DMS53 treated with DMSO at 0.1 percent for 48 hours (cell line): ENCODE data around the gene RAB26.

ENCODE experiments used
- DNase-seq: peaks from one replicate; lab custom pipeline; 2025; ENCODE audit not compliant: unreplicated experiment; lab: John Stamatoyannopoulos, UW

The RAB26 gene

DNA sequence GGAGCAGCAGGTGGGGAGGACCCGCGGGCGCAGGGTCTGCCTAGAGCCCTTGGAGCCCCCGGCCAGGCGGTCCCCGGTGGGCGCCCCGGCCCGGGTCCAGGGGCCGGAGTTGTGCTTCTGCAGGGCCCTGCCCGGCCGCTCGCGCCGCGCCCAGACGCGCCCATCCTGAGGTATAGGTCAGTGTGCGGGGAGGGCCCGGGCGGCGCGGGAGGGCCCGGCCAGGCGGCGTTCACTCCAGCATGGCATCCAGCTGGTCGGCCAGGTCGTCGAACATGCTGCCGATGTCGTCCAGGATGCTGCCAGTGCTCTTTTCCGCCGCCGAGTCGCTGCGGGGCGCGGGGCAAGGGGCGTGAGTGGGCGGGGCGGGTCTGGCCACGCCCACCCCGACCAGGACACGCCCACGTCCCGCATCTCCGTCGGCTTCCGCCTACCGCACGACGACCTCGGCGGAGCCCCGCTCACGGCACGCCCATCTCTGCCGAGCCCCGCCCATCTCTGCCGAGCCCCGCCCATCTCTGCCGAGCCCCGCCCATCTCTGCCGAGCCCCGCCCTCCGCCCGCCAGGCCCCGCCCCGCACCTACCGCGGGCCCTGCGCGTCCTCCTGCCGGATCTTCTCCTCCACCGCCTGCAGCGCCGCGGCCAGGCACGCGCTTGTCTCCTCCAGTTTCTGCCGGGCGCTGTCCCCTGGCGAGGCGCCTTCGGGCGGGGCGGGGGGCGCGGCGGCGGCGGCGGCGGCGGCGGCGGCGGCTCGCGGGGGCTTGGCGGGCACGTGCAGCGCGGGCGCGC lies 30.1 kb downstream of the RAB26 start:
- no peak for DNase-seq

- DNase-seq = no peak
Measured at GRCh38 chr16:2179107-2179501, 30.7 kb downstream of the RAB26 start.

DNA sequence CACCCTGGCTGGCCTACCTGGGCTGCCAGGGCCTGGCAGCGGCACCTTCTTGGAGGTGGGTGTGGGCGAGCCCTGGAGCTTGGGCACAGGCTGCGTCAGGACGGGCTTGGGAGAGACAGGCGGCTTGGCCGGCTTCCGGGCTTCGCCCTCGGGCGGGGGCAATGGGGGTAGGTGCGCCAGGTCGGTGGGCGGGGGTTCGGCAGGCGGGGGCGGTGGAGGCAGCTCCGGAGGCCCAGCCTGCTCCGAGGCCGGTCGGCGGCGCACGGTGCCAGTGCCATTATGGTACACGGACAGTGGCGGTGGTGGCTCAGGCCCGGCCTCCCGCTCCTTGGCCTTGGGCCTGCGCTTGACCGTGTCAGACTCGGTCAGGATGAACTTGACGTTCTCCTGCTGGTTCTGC lies 31.2 kb downstream of the RAB26 start:
- DNase-seq = no peak

DNA sequence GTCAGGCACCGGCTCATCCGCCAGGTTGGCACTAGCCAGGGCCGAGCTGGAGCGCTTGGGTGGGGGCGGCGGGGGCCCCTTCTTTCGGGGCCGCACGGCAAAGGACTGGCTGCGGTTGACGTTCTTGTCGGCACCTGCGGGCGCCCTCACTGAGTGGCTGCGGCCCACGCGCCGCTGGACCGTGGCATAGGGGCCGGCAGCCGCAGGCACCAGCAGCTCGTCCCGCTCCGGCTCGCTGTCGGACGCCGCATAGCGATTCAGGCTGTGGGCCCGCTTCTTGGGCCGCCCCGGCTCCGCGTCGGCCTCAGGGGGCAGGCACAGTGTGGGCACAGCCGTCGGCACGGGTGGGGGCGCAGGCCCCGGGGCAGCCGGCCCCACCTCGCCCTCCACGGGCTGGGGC lies 32.0 kb downstream of the RAB26 start:
- no peak for DNase-seq

DNA sequence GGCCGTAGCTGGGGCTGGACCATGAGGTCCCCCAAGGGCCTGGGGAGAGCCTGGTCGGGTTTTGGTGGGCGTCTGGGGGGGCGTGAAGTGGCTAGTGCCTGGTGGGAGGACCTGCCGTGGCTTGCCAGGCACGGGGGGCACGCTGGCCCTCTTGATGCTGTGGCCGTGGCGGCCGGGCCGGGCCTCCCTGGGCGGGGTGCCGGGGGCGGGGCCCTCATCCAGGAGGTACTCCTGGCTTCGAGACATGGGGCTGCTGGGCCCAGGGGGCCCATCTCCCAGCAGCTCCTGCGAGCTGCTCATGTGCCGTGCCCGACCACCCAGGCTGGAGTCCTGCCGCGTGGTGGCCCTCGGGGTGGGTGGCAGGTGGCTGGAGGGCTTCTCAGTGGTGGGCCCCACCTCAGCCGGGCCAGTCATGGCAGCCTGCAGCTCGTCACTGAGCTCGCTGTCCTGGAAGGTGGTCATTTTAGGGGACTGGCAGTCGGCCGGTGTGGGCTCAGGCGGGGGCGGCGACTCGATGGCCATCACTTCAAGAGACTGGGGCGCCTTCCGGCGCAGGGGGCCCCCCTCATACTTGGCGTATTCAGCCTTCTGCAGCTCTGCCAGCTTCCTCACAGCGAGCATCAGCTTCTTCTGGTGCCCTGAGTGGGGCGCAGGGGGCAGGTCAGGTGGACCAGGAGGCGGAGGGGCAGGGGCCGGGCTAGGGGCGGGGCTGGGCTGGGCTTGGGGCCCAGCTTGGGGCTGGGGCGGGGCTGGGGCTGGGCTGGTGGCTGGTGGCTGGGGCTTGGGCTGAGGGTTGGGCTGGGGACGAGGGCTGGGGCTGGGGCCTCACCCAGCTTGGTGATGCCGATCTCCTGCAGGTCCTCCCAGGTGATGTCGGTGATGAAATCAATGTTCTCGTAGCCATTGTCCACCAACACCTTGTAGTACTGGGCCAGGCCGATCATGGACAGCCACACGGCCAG lies 32.8 kb downstream of the RAB26 start:
- DNase-seq = no peak

- DNase-seq = no peak
Measured at GRCh38 chr16:2181952-2182351, 33.5 kb downstream of the RAB26 start.

DNA sequence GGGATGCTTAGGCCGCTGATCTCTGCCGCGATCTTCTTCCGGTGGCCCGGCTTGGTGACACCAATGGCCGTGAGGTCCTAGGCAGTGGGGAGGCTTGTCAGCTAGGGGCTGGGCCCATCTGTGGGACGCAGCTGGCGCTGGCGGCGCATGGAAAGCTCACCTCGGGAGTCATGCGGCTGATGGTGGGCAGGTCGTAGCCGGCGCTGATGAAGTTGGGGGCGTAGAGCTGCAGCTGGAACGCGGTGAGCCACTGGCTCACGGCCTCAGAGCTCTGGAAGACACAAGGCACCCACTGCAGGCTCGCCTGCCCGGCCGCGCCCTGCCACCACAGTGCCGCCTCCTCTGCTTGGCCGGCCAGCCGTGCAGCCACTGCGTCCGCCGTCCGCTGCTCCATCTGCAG lies 35.2 kb downstream of the RAB26 start:
- DNase-seq = no peak

DNA sequence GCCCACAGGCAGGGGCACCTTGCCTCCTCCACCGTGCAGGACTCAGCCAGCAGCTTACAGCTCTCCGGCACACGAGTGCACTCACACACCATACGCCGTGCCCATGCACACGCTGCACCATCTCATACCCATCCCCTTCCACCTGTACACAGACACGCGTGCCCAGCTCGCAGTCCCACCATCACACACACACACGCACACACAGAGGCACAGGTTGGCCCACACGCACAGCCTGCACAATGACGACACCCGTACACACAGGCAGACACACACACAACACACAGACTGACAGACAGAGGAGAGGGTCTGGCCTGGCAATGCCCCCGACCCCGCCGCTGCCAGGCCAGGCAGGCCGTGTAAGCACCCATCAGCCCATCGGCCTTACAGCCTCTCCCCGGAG lies 35.9 kb downstream of the RAB26 start:
- DNase-seq = no peak

GRCh38 chr16:2184962-2185361 lies 36.5 kb downstream of the RAB26 start:
- DNase-seq = no peak

- DNase-seq = no peak
Measured at GRCh38 chr16:2186064-2186463, 37.6 kb downstream of the RAB26 start.

DNA sequence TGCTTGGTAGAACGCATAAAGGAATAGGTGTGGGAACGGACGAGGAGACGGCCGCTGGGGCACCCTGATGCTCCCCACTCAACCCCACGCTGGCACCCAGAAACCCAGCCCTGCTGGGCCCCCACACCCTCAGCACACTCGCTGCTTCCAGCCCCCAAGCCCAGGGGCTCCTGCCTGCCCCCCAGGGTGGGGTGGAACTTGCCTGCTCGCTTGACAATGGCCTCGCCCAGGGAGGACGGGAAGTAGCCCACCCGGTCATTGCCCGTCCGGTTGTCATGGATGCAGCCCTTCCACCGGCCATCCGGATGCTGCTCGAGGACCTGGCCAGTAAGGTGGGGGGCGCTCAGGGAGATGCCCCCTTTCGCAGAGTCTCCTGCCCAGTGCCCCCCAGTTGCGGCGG lies 38.1 kb downstream of the RAB26 start:
- DNase-seq = no peak

DNA sequence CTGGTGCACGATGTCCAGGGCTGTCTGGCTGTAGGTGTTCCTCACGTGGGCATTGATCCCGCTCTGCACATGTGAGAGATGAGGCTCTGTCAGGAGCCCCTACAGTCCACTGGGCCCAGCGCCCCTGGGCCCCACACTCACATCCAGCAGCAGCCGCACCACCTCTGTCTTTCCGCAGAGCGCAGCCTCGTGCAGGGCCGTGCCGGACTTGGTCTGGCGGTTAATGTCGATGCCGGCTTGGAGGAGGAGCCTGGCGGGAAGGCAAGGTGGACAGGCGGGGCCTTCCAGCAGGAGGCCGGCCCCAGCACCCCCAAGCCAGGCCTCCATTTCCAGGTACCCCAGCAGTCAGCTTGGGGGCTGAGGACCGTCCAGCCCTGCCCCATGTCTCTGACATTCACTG lies 38.8 kb downstream of the RAB26 start:
- DNase-seq = no peak

DNA sequence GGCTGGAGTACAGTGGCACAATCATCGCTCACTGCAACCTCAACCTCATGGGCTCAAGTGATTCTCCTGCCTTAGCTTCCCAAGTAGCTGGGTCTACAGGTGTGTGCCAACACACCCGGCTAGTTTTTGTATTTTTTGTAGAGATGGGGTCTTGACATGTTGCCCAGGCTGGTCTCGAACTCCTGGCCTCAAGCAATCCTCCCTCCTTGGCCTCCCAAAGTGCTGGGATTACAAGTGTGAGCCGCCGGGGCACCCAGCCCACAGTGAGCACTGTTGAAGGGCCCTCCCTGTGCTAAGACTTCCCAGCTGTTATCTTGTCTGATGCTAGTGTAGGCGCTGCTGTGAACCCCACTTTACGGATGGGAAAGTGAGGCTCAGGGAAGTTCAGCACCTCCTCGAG lies 40.0 kb downstream of the RAB26 start:
- DNase-seq = no peak

- no peak for DNase-seq
Measured at GRCh38 chr16:2189252-2189893, 40.9 kb downstream of the RAB26 start.

DNA sequence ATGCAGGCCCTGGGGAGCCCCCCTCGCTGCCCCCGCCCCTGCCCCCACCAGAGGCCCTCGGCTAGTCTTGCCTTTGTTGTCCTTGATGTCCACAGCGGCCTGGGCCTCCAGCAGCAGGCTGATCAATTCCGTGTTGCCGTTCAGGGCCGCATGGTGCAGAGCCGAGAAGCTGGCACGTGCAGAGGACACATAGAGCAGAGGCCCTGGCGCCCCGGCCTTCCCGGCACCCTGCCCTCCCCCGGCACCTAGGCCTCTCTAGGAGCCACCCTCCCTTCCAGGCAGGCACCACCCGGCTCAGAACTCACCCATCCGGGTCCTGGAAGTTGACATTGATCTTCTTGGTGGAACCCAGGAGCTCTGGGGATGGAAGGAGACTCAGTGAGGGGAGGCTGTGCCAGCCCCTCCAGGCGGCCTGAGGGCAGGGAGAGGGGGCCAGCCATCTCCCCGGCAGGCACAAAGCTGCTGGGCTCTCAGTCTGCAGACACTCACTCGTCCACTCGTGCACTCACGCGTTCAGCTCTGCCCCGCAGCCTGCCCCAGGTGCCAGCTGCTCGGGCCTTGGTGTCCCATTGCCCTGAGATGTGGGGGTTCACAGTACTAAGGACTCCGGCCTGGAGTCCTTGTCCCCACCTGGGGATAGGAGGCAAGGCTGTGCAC lies 41.7 kb downstream of the RAB26 start:
- DNase-seq = no peak

DNA sequence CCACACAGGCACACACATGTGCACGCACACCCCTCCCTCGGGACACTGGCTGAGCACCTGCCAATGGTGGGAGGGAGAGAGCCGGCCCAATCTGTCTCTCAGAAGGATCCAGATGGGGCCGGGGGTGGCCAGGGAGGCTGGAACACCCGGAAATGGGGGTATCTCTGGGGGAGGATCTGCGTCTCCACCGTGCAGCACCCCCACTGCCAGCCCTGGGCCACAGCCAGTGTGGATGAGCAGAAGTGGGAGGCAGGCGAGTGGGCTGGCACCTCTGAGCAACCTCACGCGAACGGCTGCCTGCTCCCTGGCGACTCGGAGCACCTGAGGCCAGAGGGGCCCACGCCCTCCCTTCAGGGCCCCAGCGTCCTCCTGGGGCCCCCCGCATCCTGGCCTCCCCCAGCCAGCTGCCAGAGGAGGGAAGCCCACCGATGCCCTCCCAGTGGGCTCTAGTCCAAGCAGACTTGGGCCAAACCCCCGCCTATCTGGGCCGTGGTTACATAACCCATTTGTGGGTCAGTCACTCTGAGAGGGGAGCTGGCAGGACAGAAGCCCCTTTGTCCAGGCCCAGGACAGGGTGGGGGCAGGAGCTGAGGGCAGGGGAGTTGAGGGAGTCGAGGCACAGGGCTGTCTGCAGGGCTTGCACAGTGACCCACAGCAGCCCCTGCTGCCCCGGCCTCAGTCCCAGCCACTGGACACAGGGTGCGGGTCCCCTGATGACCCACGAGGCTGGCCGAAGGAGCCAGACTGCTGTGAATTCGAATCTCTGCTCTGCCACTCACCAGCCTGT lies 42.4 kb downstream of the RAB26 start:
- DNase-seq = no peak

- DNase-seq = no peak
Measured at GRCh38 chr16:2191446-2191706, 43.0 kb downstream of the RAB26 start.

GRCh38 chr16:2194166-2194834 lies 45.9 kb downstream of the RAB26 start:
- no peak for DNase-seq

DNA sequence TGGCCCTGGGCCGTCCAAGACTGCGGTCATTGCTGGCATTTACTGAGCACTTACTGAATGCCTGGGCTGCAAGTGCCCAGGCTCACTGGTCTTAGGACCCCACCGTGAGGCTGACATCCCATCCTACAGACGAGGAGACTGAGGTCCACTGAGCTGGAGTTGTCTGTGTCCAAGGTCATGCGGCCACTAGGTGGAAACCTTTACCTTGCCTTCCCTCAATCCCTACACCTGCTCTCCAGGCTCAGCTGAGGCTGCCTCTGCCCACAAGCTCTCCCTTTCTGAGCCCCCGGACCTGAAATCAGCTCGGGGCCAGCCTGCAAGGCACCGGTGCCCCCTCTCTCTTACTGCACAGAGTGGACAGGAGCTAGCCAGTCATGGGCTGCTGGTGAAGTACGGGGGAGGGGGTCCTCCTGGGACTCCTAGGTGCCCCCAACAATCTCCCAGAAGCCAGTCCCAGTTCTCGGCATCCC lies 46.5 kb downstream of the RAB26 start:
- peak; percentile 47 for DNase-seq
